SK-N-SH (cell line): ENCODE results near the gene KCNC3. TPM values are rescaled to one million over a fixed set of nuclear protein-coding genes. Genes with fewer than 3 reads are reported as not detected.

Source experiments
- CTCF ChIA-PET: fragments of 300-600, 350-600 bp; formaldehyde crosslinking; extraction: SDS; loops from one replicate; lab custom pipeline; 2021; lab: Yijun Ruan, JAX
- POLR2A ChIA-PET: fragments of 350-600 bp; sonication (Branson Sonifier 250); formaldehyde crosslinking; extraction: SDS; loops from one replicate; lab custom pipeline; 2020; ENCODE audit warnings: antibody characterized with exemption, inconsistent platforms; lab: Yijun Ruan, JAX
- DNase-seq: peaks from one replicate; pipeline ENCODE4 v3.0.0; 2012
- H2AFZ ChIP-seq: fragments of 200-600 bp; sonication (generic); 2 replicates; pipeline ENCODE4 v1.8.1; 2016; ENCODE audit warnings: antibody characterized with exemption, mild to moderate bottlenecking, low read depth
- H3F3A ChIP-seq: fragments of 200-600 bp; sonication (generic); replicated peaks from 2 replicates; pipeline ENCODE3; 2016; ENCODE audit warnings: antibody characterized with exemption, mild to moderate bottlenecking; ENCODE audit not compliant: insufficient read depth
- H3K27ac ChIP-seq, 2 experiments: fragments of 200-500 bp in 1 of 2; fragments of 200-600 bp in 1 of 2; sonication (Bioruptor generic) in 1 of 2; sonication (generic), shearing (Covaris generic) in 1 of 2; 2 replicates each; pipeline versions ENCODE4 v1.5.1 to v1.6.1; 2014 to 2016; ENCODE audit warnings: low read depth in 2 of 2, inconsistent platforms in 1 of 2, low read length in 1 of 2, mild to moderate bottlenecking in 1 of 2, mixed read lengths in 1 of 2
- H3K27me3 ChIP-seq: fragments of 200-600 bp; sonication (generic), shearing (Covaris generic); 2 replicates; pipeline ENCODE4 v1.6.1; 2016; ENCODE audit warnings: mixed run types; ENCODE audit not compliant: insufficient read depth
- H3K36me3 ChIP-seq, 2 experiments: fragments of 200-500 bp in 1 of 2; fragments of 200-600 bp in 1 of 2; sonication (Bioruptor generic) in 1 of 2; sonication (generic) in 1 of 2; replicated peaks in 1 of 2; 2 replicates each; pipeline versions ENCODE3 to v1.5.1; 2014 to 2016; ENCODE audit warnings: low read length in 1 of 2, mild to moderate bottlenecking in 1 of 2; ENCODE audit not compliant: insufficient read depth in 2 of 2, control insufficient read depth in 1 of 2
- H3K4me1 ChIP-seq, 2 experiments: fragments of 200-500 bp in 1 of 2; fragments of 200-600 bp in 1 of 2; sonication (Bioruptor generic) in 1 of 2; sonication (generic), shearing (Covaris generic) in 1 of 2; 2 replicates each; pipeline versions ENCODE4 v1.5.1 to v1.6.1; 2014 to 2016; ENCODE audit warnings: low read depth in 1 of 2, low read length in 1 of 2, mixed run types in 1 of 2; ENCODE audit not compliant: insufficient read depth in 2 of 2, control insufficient read depth in 1 of 2
- H3K4me2 ChIP-seq: fragments of 200-600 bp; sonication (generic), shearing (Covaris generic); 2 replicates; pipeline ENCODE4 v1.6.1; 2017; ENCODE audit warnings: mixed run types
- H3K4me3 ChIP-seq, 2 experiments: fragments of 200-500 bp in 1 of 2; fragments of 200-600 bp in 1 of 2; sonication (Bioruptor generic) in 1 of 2; sonication (generic), shearing (Covaris generic) in 1 of 2; 2 replicates each; pipeline versions ENCODE4 v1.5.1 to v1.8.1; 2014 to 2016; ENCODE audit warnings: low read depth in 2 of 2, inconsistent platforms in 1 of 2, low read length in 1 of 2, mild to moderate bottlenecking in 1 of 2, mixed read lengths in 1 of 2, moderate library complexity in 1 of 2
- H3K79me2 ChIP-seq: fragments of 200-600 bp; sonication (generic); 2 replicates; pipeline ENCODE4 v1.8.1; 2017; ENCODE audit warnings: mild to moderate bottlenecking; ENCODE audit not compliant: insufficient read depth
- H3K9ac ChIP-seq: fragments of 200-600 bp; sonication (generic); 2 replicates; pipeline ENCODE4 v1.6.1; 2017; ENCODE audit warnings: mixed run types
- H3K9me2 ChIP-seq: fragments of 200-600 bp; sonication (generic); 2 replicates; pipeline ENCODE4 v1.6.1; 2017; ENCODE audit warnings: mixed run types
- H3K9me3 ChIP-seq: fragments of 200-600 bp; sonication (generic); 2 replicates; pipeline ENCODE4 v1.6.1; 2017; ENCODE audit warnings: mixed run types, mild to moderate bottlenecking, moderate library complexity
- H4K20me1 ChIP-seq: fragments of 200-600 bp; sonication (generic); 2 replicates; pipeline ENCODE4 v1.6.1; 2017; ENCODE audit warnings: mild to moderate bottlenecking, mixed run types; ENCODE audit not compliant: insufficient read depth
- ELF1 ChIP-seq: IDR thresholded peaks from 2 replicates; pipeline ENCODE4 v1.4.0; 2012
- RCOR1 ChIP-seq: fragments of 150-350 bp; IDR thresholded peaks from 2 replicates; pipeline ENCODE4 v1.6.1; 2017; ENCODE audit warnings: antibody characterized with exemption, low read length
- RXRA ChIP-seq: IDR thresholded peaks from 2 replicates; pipeline ENCODE4 v1.4.0; 2012; ENCODE audit warnings: low read depth, mild to moderate bottlenecking, borderline replicate concordance
- SIN3A ChIP-seq: IDR thresholded peaks from 2 replicates; pipeline ENCODE4 v1.6.1; 2012; ENCODE audit warnings: low read depth, mild to moderate bottlenecking, low read length, moderate library complexity, borderline replicate concordance
- SMC3 ChIP-seq: IDR thresholded peaks from 2 replicates; pipeline ENCODE4 v1.6.1; 2012; ENCODE audit warnings: low read depth, low read length, improper control_type of control experiment
- TAF1 ChIP-seq: IDR thresholded peaks from 2 replicates; pipeline ENCODE4 v1.6.1; 2012; ENCODE audit warnings: low read depth, mild to moderate bottlenecking, low read length, moderate library complexity, borderline replicate concordance
- TEAD4 ChIP-seq: IDR thresholded peaks from 2 replicates; pipeline ENCODE4 v1.4.0; 2012; ENCODE audit warnings: mild to moderate bottlenecking, borderline replicate concordance; ENCODE audit not compliant: insufficient read depth
- WGBS: methylation state at CpG from one replicate; pipeline ENCODE4 v1.1.6; 2017; ENCODE audit warnings: low lambda C conversion rate; 5-methylcytosine and 5-hydroxymethylcytosine counted together
- polyA plus RNA-seq, 3 experiments: library from polyadenylated mRNA; depleted of rRNA; stranded (reverse); fragments of >200 nt; gene quantifications; 2 replicates each; pipeline ENCODE4 v1.2.3, GENCODE V29; 2012
- TF ChIP-seq, protein P1 (sequence below): IDR thresholded peaks from 2 replicates; pipeline ENCODE4 v1.6.1; 2012; ENCODE audit warnings: mild to moderate bottlenecking, low read depth, low read length, moderate library complexity
- TF ChIP-seq, protein P2 (sequence below): fragments of 150-350 bp; IDR thresholded peaks from 2 replicates; pipeline ENCODE4 v1.6.1; 2016; ENCODE audit warnings: mild to moderate bottlenecking, low read depth, low read length
- TF ChIP-seq, protein P3 (sequence below): IDR thresholded peaks from 2 replicates; pipeline ENCODE4 v1.4.0; 2012; ENCODE audit warnings: low read depth

Gene KCNC3
- polyA plus RNA-seq, 1 of the 3 experiments (the other 2 are of a cell fraction) = 0.30 TPM

DNA sequence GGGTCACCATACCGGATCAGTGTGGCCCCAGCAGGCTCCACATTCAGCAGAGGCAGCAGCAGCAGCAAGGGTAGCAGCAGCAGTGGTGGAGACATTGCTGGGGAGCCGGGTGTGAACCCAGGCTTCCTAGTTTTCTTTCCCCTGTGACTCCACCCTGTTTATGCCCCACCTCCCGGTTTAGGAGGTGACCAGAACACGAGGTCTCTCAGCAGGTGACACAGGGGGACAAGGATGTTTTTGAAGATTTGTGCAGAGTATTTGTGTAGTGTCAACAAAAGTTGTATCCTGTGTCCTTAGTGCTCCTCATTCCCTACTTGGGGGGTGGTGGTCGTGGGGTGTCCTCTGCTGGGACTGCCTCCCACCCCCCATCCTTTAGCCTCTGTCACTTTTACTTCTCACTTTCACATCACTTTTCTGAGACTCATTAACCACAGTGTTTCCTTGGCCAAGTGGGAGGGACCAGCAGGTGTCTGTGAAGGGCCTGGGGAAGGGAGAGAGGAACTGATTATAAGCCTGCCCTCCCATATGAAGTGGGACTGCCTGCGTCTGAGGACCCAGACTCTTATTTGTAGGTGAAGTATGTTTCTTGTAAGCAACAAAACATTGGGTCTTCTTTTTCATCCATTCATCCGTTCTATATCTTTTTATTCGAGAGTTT lies 15.6 kb upstream of the KCNC3 start:
- Histone ChIP-seq H3K9me2 (no peaks in the 10 kb centered on the region), H3K36me3 (no peaks in the 10 kb centered on the region), H3K27ac (no peak overlapping the region), H3K9ac (no peak overlapping the region), H3K79me2 (no peaks in the 10 kb centered on the region), H3K4me1 (no peaks in the 10 kb centered on the region), H3K4me2 (no peak overlapping the region), H3K9me3 (0 out of 2 replicates have a peak, but pooled peaks cover 14% of the 10 kb centered on the region), H3F3A (no peaks in the 10 kb centered on the region), H2AFZ (no peak overlapping the region), H3K27me3 (no peaks in the 10 kb centered on the region), H4K20me1 (no peaks in the 10 kb centered on the region), H3K4me3 (no peak overlapping the region)
- TF ChIP-seq SMC3 (no peak), TEAD4 (no peak), TAF1 (no peak), SIN3A (no peak), RXRA (no peak)
- TF ChIP-seq, protein P1, sequence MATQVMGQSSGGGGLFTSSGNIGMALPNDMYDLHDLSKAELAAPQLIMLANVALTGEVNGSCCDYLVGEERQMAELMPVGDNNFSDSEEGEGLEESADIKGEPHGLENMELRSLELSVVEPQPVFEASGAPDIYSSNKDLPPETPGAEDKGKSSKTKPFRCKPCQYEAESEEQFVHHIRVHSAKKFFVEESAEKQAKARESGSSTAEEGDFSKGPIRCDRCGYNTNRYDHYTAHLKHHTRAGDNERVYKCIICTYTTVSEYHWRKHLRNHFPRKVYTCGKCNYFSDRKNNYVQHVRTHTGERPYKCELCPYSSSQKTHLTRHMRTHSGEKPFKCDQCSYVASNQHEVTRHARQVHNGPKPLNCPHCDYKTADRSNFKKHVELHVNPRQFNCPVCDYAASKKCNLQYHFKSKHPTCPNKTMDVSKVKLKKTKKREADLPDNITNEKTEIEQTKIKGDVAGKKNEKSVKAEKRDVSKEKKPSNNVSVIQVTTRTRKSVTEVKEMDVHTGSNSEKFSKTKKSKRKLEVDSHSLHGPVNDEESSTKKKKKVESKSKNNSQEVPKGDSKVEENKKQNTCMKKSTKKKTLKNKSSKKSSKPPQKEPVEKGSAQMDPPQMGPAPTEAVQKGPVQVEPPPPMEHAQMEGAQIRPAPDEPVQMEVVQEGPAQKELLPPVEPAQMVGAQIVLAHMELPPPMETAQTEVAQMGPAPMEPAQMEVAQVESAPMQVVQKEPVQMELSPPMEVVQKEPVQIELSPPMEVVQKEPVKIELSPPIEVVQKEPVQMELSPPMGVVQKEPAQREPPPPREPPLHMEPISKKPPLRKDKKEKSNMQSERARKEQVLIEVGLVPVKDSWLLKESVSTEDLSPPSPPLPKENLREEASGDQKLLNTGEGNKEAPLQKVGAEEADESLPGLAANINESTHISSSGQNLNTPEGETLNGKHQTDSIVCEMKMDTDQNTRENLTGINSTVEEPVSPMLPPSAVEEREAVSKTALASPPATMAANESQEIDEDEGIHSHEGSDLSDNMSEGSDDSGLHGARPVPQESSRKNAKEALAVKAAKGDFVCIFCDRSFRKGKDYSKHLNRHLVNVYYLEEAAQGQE = no peak
- DNase-seq = no peak
- 39% methylated on average over 8 of the region's 8 CpGs for WGBS
- POLR2A ChIA-PET = no interaction called here
- CTCF ChIA-PET = no interaction called here

DNA sequence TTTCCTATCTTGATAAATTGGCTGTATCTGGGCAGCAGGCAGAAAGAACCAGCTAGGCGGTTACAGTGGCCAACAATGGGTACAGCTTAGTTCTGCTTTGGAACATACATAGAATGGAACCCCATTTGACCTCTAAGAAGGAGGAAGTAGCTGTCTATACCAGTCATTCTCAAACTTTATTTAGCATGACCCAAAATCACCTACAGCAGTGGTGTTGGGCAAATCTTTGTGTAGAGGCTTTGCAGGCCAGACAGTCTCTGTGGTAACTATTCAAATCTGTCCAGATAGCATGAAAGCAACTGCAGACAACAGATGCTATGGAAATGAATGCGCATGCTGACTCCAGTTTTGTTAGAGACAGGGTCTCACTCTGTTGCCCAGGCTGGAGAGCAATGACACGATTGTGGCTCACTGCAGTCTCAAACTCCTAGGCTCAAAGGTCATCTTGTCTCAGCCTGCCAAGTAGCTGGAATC lies 12.0 kb upstream of the KCNC3 start:
- WGBS = 71% methylated on average over 3 of the region's 3 CpGs
- Histone ChIP-seq H3K79me2 (no peaks in the 10 kb centered on the region), H3K9me3 (0 out of 2 replicates have a peak, but pooled peaks cover 14% of the 10 kb centered on the region), H3K9ac (no peak overlapping the region), H3K4me2 (no peak overlapping the region), H3K9me2 (no peaks in the 10 kb centered on the region), H3K27me3 (no peaks in the 10 kb centered on the region), H3K27ac (no peak overlapping the region), H3K4me1 (no peaks in the 10 kb centered on the region), H4K20me1 (no peaks in the 10 kb centered on the region), H3F3A (no peaks in the 10 kb centered on the region), H2AFZ (no peak overlapping the region), H3K4me3 (no peak overlapping the region), H3K36me3 (no peaks in the 10 kb centered on the region)
- no peak for DNase-seq
- CTCF ChIA-PET = interaction anchor here (1.5 kb wide), 1 partner anchor 16 kb away, joined by 7 read pairs; no protein-coding TSS in a partner anchor
- TF ChIP-seq ELF1 (no peak), RCOR1 (no peak), TAF1 (no peak)
- TF ChIP-seq, protein P2, sequence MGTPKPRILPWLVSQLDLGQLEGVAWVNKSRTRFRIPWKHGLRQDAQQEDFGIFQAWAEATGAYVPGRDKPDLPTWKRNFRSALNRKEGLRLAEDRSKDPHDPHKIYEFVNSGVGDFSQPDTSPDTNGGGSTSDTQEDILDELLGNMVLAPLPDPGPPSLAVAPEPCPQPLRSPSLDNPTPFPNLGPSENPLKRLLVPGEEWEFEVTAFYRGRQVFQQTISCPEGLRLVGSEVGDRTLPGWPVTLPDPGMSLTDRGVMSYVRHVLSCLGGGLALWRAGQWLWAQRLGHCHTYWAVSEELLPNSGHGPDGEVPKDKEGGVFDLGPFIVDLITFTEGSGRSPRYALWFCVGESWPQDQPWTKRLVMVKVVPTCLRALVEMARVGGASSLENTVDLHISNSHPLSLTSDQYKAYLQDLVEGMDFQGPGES = no peak
- TF ChIP-seq, protein P3, sequence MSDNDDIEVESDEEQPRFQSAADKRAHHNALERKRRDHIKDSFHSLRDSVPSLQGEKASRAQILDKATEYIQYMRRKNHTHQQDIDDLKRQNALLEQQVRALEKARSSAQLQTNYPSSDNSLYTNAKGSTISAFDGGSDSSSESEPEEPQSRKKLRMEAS = no peak
- TF ChIP-seq, protein P1 = no peak
- POLR2A ChIA-PET = interaction anchor here (1.4 kb wide), 1 partner anchor 35 kb away, joined by 4 read pairs; the partner anchor contains the start of gene NR1H2
